PFSK-1 (cell line): ENCODE measurements around the gene ABCB9.

Experiments used
- FOXP2 ChIP-seq: optimal IDR thresholded peaks from 2 replicates; pipeline ENCODE3; 2011; ENCODE audit warnings: borderline replicate concordance, control low read depth, inconsistent platforms; ENCODE audit not compliant: insufficient read depth; ENCODE audit errors: extremely low read length, extremely low read depth
- POLR2AphosphoS5 ChIP-seq: IDR thresholded peaks from 2 replicates; pipeline ENCODE4 v1.6.1; 2012; ENCODE audit warnings: low read depth, mild to moderate bottlenecking, control low read depth, low read length, moderate library complexity
- REST ChIP-seq, 2 experiments: IDR thresholded peaks; 2 replicates each; pipeline versions ENCODE4 v1.6.1 to v1.8.0; 2011 to 2012; ENCODE audit warnings: low read depth in 2 of 2, low read length in 2 of 2, control low read depth in 1 of 2, inconsistent platforms in 1 of 2, mild to moderate bottlenecking in 1 of 2, moderate library complexity in 1 of 2; ENCODE audit not compliant: insufficient read depth in 1 of 2
- SIN3A ChIP-seq: IDR thresholded peaks from 2 replicates; pipeline ENCODE4 v1.6.1; 2012; ENCODE audit warnings: mild to moderate bottlenecking, low read length, moderate library complexity, borderline replicate concordance; ENCODE audit not compliant: insufficient read depth
- TAF1 ChIP-seq: IDR thresholded peaks from 2 replicates; pipeline ENCODE4 v1.6.1; 2012; ENCODE audit warnings: low read length, control low read depth, borderline replicate concordance; ENCODE audit not compliant: insufficient read depth

The ABCB9 gene

GRCh38 chr12:122990961-122991622 is 24.8 kb upstream of the ABCB9 start:
- TF ChIP-seq SIN3A = no peak
- no peak for TF ChIP-seq TAF1
- TF ChIP-seq FOXP2 = no peak
- TF ChIP-seq REST (IDR thresholded peaks at IDR 0.05; ENCODE audit: insufficient read depth in 1 of 2, low read depth in 2 of 2, low read length in 2 of 2) = no peak
- TF ChIP-seq POLR2AphosphoS5 = no peak

- TF ChIP-seq FOXP2 = no peak
- TF ChIP-seq POLR2AphosphoS5 = no peak
Measured at GRCh38 chr12:122990561-122990960, 24.3 kb upstream of the ABCB9 start.

- TF ChIP-seq TAF1 (no peak), POLR2AphosphoS5 (no peak), FOXP2 (no peak), SIN3A (no peak), REST (IDR thresholded peaks at IDR 0.05; ENCODE audit: insufficient read depth in 1 of 2, low read depth in 2 of 2, low read length in 2 of 2) (no peak)
Measured at GRCh38 chr12:122989874-122990419, 23.7 kb upstream of the ABCB9 start.

- no peak for TF ChIP-seq REST (IDR thresholded peaks at IDR 0.05; ENCODE audit: insufficient read depth in 1 of 2, low read depth in 2 of 2, low read length in 2 of 2)
- TF ChIP-seq FOXP2 = no peak
- no peak for TF ChIP-seq TAF1
- TF ChIP-seq POLR2AphosphoS5 = no peak
- no peak for TF ChIP-seq SIN3A
Measured at GRCh38 chr12:122989225-122989839, 23.1 kb upstream of the ABCB9 start.

- TF ChIP-seq TAF1 (no peak), FOXP2 (no peak), REST (IDR thresholded peaks at IDR 0.05; ENCODE audit: insufficient read depth in 1 of 2, low read depth in 2 of 2, low read length in 2 of 2) (no peak), SIN3A (no peak), POLR2AphosphoS5 (no peak)
Measured at GRCh38 chr12:122988612-122989212, 22.4 kb upstream of the ABCB9 start.
